ENCODE results near the gene CA7.
A peak's percentile ranks its signal among the peaks of the same experiment; 100 is the strongest.

Gene CA7

DNA sequence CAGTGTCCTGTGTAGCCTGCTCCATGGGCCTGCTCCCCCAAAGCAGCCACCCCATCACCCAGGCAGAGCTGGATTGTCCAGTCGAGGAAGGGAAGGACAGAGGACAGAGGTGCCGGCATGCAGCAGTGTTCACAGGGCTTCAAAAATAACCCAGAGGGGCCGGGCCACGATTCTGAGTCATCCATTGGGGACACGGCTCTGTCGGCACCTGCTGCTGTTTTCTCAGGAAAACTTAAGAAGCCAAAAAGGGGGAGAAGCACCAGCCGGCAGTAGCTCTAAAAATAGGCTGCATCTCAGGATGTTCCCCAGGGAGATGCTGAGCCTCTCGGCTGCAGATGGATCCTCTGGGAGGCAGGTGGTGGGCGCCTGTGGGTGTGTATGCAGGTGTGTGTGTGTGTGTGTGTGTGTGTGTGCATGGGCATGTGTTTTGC is 1.6 kb downstream of the CA7 start:
- Histone ChIP-seq H3K9me3 (ENCODE audit: control insufficient read depth in 2 of 2, low read length in 2 of 2) (no peaks in the 10 kb centered on the region), H3K27ac (ENCODE audit: low read depth in 2 of 2, low read length in 2 of 2) (no peak overlapping the region), H3K4me3 (ENCODE audit: low read length in 2 of 2) (peak overlapping the region in 1 of 2 donors; percentile 20), H3K4me1 (ENCODE audit: control insufficient read depth in 2 of 2, insufficient read depth in 2 of 2, low read length in 2 of 2) (peaks cover 4 to 12% of the 10 kb centered on the region in 2 donors), H3K27me3 (ENCODE audit: control insufficient read depth in 2 of 2, insufficient read depth in 2 of 2, low read length in 2 of 2) (peaks cover 9 to 19% of the 10 kb centered on the region in 2 donors), H3K9ac (ENCODE audit: low read depth in 1 of 2, low read length in 2 of 2) (no peak overlapping the region), H3K36me3 (ENCODE audit: control insufficient read depth in 2 of 2, insufficient read depth in 2 of 2, low read length in 2 of 2) (no peaks in the 10 kb centered on the region)

DNA sequence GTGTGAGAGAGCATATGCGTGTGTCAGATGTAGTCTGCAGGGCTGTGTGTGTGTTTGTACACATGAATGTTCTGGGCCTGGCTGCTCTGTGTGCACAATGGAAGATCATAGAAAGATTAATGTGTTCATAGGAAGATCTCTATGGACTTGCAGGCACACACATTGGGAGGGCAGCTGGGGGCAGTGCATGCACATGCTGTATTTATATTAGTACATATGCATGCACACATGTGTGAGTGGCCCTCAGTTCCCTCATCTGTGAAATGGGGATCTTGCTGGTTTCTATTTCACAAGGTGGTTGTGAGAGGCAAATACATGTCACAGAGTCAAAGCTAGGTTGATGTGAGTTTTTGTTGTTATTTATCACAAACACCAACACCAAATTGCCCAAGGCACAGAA is 2.1 kb downstream of the CA7 start:
- H3K36me3 ChIP-seq (ENCODE audit: control insufficient read depth in 2 of 2, insufficient read depth in 2 of 2, low read length in 2 of 2) = no peaks in the 10 kb centered on the region
- H3K27ac ChIP-seq (ENCODE audit: low read depth in 2 of 2, low read length in 2 of 2) = no peak overlapping the region
- H3K27me3 ChIP-seq (ENCODE audit: control insufficient read depth in 2 of 2, insufficient read depth in 2 of 2, low read length in 2 of 2) = peaks cover 9 to 19% of the 10 kb centered on the region in 2 donors
- no peak overlapping the region for H3K9ac ChIP-seq (ENCODE audit: low read depth in 1 of 2, low read length in 2 of 2)
- H3K4me3 ChIP-seq (ENCODE audit: low read length in 2 of 2) = no peak overlapping the region
- no peaks in the 10 kb centered on the region for H3K9me3 ChIP-seq (ENCODE audit: control insufficient read depth in 2 of 2, low read length in 2 of 2)
- peaks cover 4 to 10% of the 10 kb centered on the region in 2 donors for H3K4me1 ChIP-seq (ENCODE audit: control insufficient read depth in 2 of 2, insufficient read depth in 2 of 2, low read length in 2 of 2)

DNA sequence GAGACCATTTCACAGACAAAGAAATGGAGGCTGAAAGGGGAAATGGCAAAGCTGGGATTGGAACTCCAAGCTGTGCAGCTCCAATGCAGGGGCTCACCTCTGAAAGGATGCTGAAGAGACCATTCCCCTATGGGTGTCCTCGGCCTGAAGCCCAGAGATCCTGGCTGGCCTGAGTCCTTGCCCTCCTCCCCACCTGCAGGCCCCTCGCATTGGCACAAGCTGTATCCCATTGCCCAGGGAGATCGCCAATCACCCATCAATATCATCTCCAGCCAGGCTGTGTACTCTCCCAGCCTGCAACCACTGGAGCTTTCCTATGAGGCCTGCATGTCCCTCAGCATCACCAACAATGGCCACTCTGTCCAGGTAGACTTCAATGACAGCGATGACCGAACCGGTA is 2.6 kb downstream of the CA7 start:
- Histone ChIP-seq H3K9me3 (ENCODE audit: control insufficient read depth in 2 of 2, low read length in 2 of 2) (no peaks in the 10 kb centered on the region), H3K27me3 (ENCODE audit: control insufficient read depth in 2 of 2, insufficient read depth in 2 of 2, low read length in 2 of 2) (peaks cover 9 to 19% of the 10 kb centered on the region in 2 donors), H3K36me3 (ENCODE audit: control insufficient read depth in 2 of 2, insufficient read depth in 2 of 2, low read length in 2 of 2) (no peaks in the 10 kb centered on the region), H3K9ac (ENCODE audit: low read depth in 1 of 2, low read length in 2 of 2) (no peak overlapping the region), H3K4me3 (ENCODE audit: low read length in 2 of 2) (no peak overlapping the region), H3K27ac (ENCODE audit: low read depth in 2 of 2, low read length in 2 of 2) (no peak overlapping the region), H3K4me1 (ENCODE audit: control insufficient read depth in 2 of 2, insufficient read depth in 2 of 2, low read length in 2 of 2) (peaks cover 4% of the 10 kb centered on the region in 2 donors)

DNA sequence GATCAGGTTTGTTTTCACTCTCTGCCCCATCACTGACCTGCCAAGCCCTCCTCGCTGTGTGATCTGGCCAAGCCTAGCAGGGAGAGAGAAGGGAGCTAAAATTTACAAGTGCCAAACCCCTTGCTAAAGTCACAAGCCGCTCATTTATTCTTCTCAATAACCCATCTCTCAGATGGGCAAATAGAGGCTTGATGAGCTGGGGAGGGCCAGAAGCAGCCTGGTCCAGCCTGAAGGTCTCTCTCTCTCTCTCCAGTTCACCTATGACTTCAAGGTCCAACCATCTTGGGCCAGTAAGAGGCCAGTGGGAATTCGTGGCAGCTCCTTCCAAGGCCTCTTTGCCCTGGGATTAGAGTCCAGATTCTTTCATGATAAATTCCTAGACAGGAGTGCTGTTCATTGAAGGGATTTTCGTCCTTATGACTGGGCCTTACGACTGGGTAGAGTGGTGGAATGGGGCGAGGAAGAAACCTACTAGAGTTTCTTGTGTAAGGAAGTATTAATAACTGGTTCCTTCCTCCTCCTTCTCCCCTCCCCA is 3.4 kb downstream of the CA7 start:
- no peaks in the 10 kb centered on the region for H3K9me3 ChIP-seq (ENCODE audit: control insufficient read depth in 2 of 2, low read length in 2 of 2)
- no peak overlapping the region for H3K9ac ChIP-seq (ENCODE audit: low read depth in 1 of 2, low read length in 2 of 2)
- H3K27ac ChIP-seq (ENCODE audit: low read depth in 2 of 2, low read length in 2 of 2) = no peak overlapping the region
- H3K4me1 ChIP-seq (ENCODE audit: control insufficient read depth in 2 of 2, insufficient read depth in 2 of 2, low read length in 2 of 2) = peaks cover 3 to 4% of the 10 kb centered on the region in 2 donors
- H3K27me3 ChIP-seq (ENCODE audit: control insufficient read depth in 2 of 2, insufficient read depth in 2 of 2, low read length in 2 of 2) = peaks cover 9 to 19% of the 10 kb centered on the region in 2 donors
- no peak overlapping the region for H3K4me3 ChIP-seq (ENCODE audit: low read length in 2 of 2)
- no peaks in the 10 kb centered on the region for H3K36me3 ChIP-seq (ENCODE audit: control insufficient read depth in 2 of 2, insufficient read depth in 2 of 2, low read length in 2 of 2)

DNA sequence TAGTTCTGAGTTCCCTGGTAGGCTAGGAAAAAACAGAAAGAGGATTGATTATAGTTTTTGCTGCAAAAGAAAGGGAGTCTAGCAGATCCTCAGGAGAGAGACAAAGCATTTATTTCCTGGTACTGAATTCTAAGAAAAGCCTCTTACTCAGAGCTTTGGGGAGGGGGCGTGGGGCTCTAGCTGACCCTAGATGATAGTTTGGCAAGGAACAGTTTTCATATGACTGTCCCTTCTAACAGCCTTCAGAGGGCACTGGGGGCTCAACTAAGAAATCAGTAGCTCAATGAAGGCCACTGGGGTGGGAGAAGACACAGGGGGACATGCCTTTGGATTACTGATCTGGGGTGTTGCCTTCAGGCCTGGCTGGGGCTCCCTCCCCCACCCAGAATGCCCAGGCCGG is 4.0 kb downstream of the CA7 start:
- no peak overlapping the region for H3K27ac ChIP-seq (ENCODE audit: low read depth in 2 of 2, low read length in 2 of 2)
- H3K9me3 ChIP-seq (ENCODE audit: control insufficient read depth in 2 of 2, low read length in 2 of 2) = no peaks in the 10 kb centered on the region
- H3K36me3 ChIP-seq (ENCODE audit: control insufficient read depth in 2 of 2, insufficient read depth in 2 of 2, low read length in 2 of 2) = no peaks in the 10 kb centered on the region
- H3K9ac ChIP-seq (ENCODE audit: low read depth in 1 of 2, low read length in 2 of 2) = no peak overlapping the region
- peaks cover 9 to 19% of the 10 kb centered on the region in 2 donors for H3K27me3 ChIP-seq (ENCODE audit: control insufficient read depth in 2 of 2, insufficient read depth in 2 of 2, low read length in 2 of 2)
- peaks cover 3 to 4% of the 10 kb centered on the region in 2 donors for H3K4me1 ChIP-seq (ENCODE audit: control insufficient read depth in 2 of 2, insufficient read depth in 2 of 2, low read length in 2 of 2)
- no peak overlapping the region for H3K4me3 ChIP-seq (ENCODE audit: low read length in 2 of 2)

DNA sequence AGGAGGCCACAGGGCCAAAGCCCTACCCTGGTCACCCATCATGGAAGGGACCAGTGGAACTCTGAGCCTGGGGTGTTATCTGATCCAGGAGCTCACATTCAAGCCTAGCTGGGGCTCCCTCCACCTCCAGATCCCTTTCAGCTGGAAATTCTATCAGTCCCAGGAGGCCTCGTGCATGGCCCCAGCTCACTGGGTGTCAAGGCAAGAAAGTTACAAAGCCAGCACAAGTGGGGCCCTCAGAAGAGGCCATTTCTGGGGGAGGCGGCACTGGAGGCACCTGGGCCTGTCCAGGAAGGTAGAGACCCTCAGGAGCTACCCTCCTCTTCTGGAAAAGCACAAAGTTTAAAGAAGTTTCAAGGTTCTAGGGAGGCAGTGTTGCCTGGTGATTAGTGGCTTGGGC is 4.8 kb downstream of the CA7 start:
- no peaks in the 10 kb centered on the region for H3K36me3 ChIP-seq (ENCODE audit: control insufficient read depth in 2 of 2, insufficient read depth in 2 of 2, low read length in 2 of 2)
- peaks cover 9 to 19% of the 10 kb centered on the region in 2 donors for H3K27me3 ChIP-seq (ENCODE audit: control insufficient read depth in 2 of 2, insufficient read depth in 2 of 2, low read length in 2 of 2)
- no peak overlapping the region for H3K9ac ChIP-seq (ENCODE audit: low read depth in 1 of 2, low read length in 2 of 2)
- H3K4me3 ChIP-seq (ENCODE audit: low read length in 2 of 2) = no peak overlapping the region
- H3K4me1 ChIP-seq (ENCODE audit: control insufficient read depth in 2 of 2, insufficient read depth in 2 of 2, low read length in 2 of 2) = peaks cover 3 to 4% of the 10 kb centered on the region in 2 donors
- H3K9me3 ChIP-seq (ENCODE audit: control insufficient read depth in 2 of 2, low read length in 2 of 2) = no peaks in the 10 kb centered on the region
- no peak overlapping the region for H3K27ac ChIP-seq (ENCODE audit: low read depth in 2 of 2, low read length in 2 of 2)

DNA sequence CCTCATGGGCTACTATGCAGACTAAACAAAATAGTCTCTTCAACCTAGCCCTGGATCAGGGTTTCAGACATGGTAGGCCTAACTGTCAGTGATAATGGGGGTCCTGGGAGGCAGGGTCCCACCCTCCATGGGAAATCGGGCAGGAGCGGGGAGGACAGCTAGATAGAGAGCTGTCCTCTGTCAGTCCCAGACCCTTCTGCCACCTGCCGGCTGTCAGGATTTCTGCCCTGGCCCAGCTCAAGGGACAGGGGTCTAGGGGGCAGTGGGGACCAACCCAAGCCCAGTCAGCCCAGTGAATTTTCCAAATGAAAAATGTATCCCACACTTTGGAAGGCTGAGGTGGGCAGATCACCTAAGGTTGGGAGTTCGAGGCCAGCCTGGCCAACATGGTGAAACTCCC is 5.3 kb downstream of the CA7 start:
- Histone ChIP-seq H3K9ac (ENCODE audit: low read depth in 1 of 2, low read length in 2 of 2) (no peak overlapping the region), H3K4me1 (ENCODE audit: control insufficient read depth in 2 of 2, insufficient read depth in 2 of 2, low read length in 2 of 2) (peaks cover under 1 to 1% of the 10 kb centered on the region in 2 donors), H3K4me3 (ENCODE audit: low read length in 2 of 2) (no peak overlapping the region), H3K27ac (ENCODE audit: low read depth in 2 of 2, low read length in 2 of 2) (no peak overlapping the region), H3K27me3 (ENCODE audit: control insufficient read depth in 2 of 2, insufficient read depth in 2 of 2, low read length in 2 of 2) (peaks cover 7 to 19% of the 10 kb centered on the region in 2 donors), H3K36me3 (ENCODE audit: control insufficient read depth in 2 of 2, insufficient read depth in 2 of 2, low read length in 2 of 2) (no peaks in the 10 kb centered on the region), H3K9me3 (ENCODE audit: control insufficient read depth in 2 of 2, low read length in 2 of 2) (no peaks in the 10 kb centered on the region)

DNA sequence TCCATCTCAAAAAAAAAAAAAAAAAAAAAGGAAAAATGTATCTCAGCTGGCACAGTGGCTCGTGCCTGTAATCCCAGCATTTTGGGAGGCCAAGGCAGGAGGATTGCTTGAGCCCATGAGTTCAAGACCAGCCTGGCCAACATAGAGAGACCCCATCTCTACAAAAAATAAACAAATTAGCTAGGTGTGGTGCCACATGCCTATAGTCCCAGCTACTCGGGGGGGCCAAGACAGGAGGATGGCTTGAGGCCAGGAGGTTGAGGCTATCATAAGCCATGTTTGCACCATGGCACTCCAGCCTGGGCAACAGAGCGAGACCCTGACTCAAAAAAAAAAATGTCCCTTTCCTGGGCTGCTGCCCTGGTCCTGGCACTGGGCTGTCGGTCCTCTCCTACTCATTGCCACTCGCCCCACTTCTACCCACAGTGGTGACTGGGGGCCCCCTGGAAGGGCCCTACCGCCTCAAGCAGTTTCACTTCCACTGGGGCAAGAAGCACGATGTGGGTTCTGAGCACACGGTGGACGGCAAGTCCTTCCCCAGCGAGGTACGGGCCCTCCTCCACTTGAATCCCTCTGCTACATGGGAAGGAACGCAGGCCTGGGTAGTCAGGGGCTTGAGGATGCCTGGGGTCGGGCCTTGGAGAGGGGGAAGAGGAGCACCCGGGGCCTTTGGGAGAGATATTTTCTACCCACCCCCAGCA is 6.1 kb downstream of the CA7 start:
- Histone ChIP-seq H3K36me3 (ENCODE audit: control insufficient read depth in 2 of 2, insufficient read depth in 2 of 2, low read length in 2 of 2) (no peaks in the 10 kb centered on the region), H3K27me3 (ENCODE audit: control insufficient read depth in 2 of 2, insufficient read depth in 2 of 2, low read length in 2 of 2) (peaks cover 4 to 15% of the 10 kb centered on the region in 2 donors)

DNA sequence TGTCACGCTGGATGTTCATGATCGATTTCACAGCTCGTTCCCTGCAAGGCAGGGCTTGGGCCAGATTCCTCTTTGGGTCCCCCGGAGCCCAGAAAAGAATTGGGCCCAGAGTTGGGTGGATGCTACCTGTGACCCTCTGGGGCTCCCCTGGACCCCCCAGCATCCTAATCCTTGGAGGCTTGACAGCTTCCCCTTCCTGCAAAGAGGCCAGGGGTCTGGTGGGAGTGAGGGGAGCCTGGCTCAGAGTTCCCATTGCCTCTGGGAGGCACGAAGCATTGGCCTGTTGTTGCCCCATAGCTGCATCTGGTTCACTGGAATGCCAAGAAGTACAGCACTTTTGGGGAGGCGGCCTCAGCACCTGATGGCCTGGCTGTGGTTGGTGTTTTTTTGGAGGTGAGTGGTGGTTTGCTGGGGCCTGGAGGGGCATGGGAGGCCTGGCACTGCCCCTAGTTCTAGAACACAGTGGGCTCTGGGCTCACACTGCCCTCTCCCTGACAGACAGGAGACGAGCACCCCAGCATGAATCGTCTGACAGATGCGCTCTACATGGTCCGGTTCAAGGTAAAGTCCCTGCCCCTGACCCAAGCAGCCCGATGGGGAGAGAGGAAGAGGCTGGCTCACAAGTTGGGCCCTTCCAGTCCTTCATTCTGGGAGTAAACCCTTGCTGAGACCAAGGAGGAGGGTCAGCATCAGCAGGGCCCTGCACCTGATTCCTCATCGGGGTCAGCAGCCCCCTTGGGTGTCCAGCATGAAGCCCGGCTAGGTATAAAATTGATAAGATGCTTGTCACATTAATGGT is 7.2 kb downstream of the CA7 start:
- Histone ChIP-seq H3K4me1 (ENCODE audit: control insufficient read depth in 2 of 2, insufficient read depth in 2 of 2, low read length in 2 of 2) (no peaks in the 10 kb centered on the region), H3K4me3 (ENCODE audit: low read length in 2 of 2) (no peak overlapping the region), H3K27me3 (ENCODE audit: control insufficient read depth in 2 of 2, insufficient read depth in 2 of 2, low read length in 2 of 2) (peaks cover 0 to 9% of the 10 kb centered on the region in 2 donors), H3K36me3 (ENCODE audit: control insufficient read depth in 2 of 2, insufficient read depth in 2 of 2, low read length in 2 of 2) (no peaks in the 10 kb centered on the region), H3K9me3 (ENCODE audit: control insufficient read depth in 2 of 2, low read length in 2 of 2) (no peaks in the 10 kb centered on the region), H3K9ac (ENCODE audit: low read depth in 1 of 2, low read length in 2 of 2) (no peak overlapping the region), H3K27ac (ENCODE audit: low read depth in 2 of 2, low read length in 2 of 2) (no peak overlapping the region)

More for the DNA sequence above, 6.1 kb downstream of the CA7 start:
- H3K4me1 ChIP-seq (ENCODE audit: control insufficient read depth in 2 of 2, insufficient read depth in 2 of 2, low read length in 2 of 2) = no peaks in the 10 kb centered on the region
- H3K9me3 ChIP-seq (ENCODE audit: control insufficient read depth in 2 of 2, low read length in 2 of 2) = no peaks in the 10 kb centered on the region
- no peak overlapping the region for H3K4me3 ChIP-seq (ENCODE audit: low read length in 2 of 2)
- H3K9ac ChIP-seq (ENCODE audit: low read depth in 1 of 2, low read length in 2 of 2) = no peak overlapping the region
- no peak overlapping the region for H3K27ac ChIP-seq (ENCODE audit: low read depth in 2 of 2, low read length in 2 of 2)
